Activated CD8-positive, alpha-beta T cell treated with anti-CD3 and anti-CD28 coated beads, Interleukin-2, amount 10 ng/mL, durations not matched to agents 7 days and 5 days (primary cell): ENCODE results near the gene TUBAL3. TPM values are rescaled to one million over a fixed set of nuclear protein-coding genes. Genes with fewer than 3 reads are reported as not detected.
"Not testable (repeated sequence)": the region's sequence is repeated elsewhere in the genome, so short reads cannot be mapped to it uniquely, and the experiment has no call there.

Experiments
- ATAC-seq: fragments of 150-1000 bp; cut with Tn5 transposase; one replicate; pipeline ENCODE4 v1.10.0; 2021; ENCODE audit warnings: moderate library complexity
- CTCF ChIA-PET: fragments of 350-600 bp; sonication (Branson Sonifier 250); formaldehyde crosslinking; loops from one replicate; lab custom pipeline; 2021; ENCODE audit warnings: antibody characterized with exemption; lab: Charles Lee
- POLR2A ChIA-PET: fragments of 350-600 bp; sonication (Branson Sonifier 250); formaldehyde crosslinking; loops from one replicate; lab custom pipeline; 2021; ENCODE audit warnings: antibody characterized with exemption; lab: Charles Lee
- DNase-seq: peaks from one replicate; pipeline ENCODE4 v3.0.0-alpha.2; 2020
- H3K27ac Mint-ChIP-seq: one replicate; pipeline ENCODE4 v1.8.0; 2021; ENCODE audit warnings: mild to moderate bottlenecking, mixed read lengths
- H3K27me3 Mint-ChIP-seq: one replicate; pipeline ENCODE4 v1.8.0; 2021; ENCODE audit warnings: low read depth, mixed read lengths
- H3K36me3 Mint-ChIP-seq: one replicate; pipeline ENCODE4 v1.8.0; 2021; ENCODE audit warnings: low read depth, mixed read lengths
- H3K4me1 Mint-ChIP-seq: one replicate; pipeline ENCODE4 v1.8.0; 2021; ENCODE audit warnings: low read depth, mixed read lengths
- H3K4me3 Mint-ChIP-seq: one replicate; pipeline ENCODE4 v1.8.0; 2021; ENCODE audit warnings: mild to moderate bottlenecking, mixed read lengths
- H3K9me3 Mint-ChIP-seq: one replicate; pipeline ENCODE4 v1.8.0; 2022; ENCODE audit warnings: mixed read lengths; ENCODE audit not compliant: insufficient read depth
- total RNA-seq, 2 experiments: library from RNA; stranded (reverse); gene quantifications; one replicate each; pipeline ENCODE4 v1.2.3, GENCODE V29; 2021

The TUBAL3 gene
- total RNA-seq, 2 experiments from 2014 or later = not detected

- ChIA-PET POLR2A (no interaction called here), CTCF (interaction anchor here (0.7 kb wide), 1 partner anchor 547 kb away, joined by 4 read pairs; no protein-coding TSS in a partner anchor)
- H3K4me3 Mint-ChIP-seq = no peak overlapping the region
- no peak for ATAC-seq
- peaks cover 18% of the 10 kb centered on the region for H3K27me3 Mint-ChIP-seq
- no peak for DNase-seq
- H3K36me3 Mint-ChIP-seq = no peaks in the 10 kb centered on the region
- peaks cover 9% of the 10 kb centered on the region for H3K9me3 Mint-ChIP-seq
- H3K27ac Mint-ChIP-seq = no peak overlapping the region
- H3K4me1 Mint-ChIP-seq = no peaks in the 10 kb centered on the region
These were observed 7.9 kb downstream of the TUBAL3 start for GRCh38 chr10:5396556-5397300.

- Mint-ChIP-seq H3K4me1 (no peaks in the 10 kb centered on the region), H3K36me3 (peaks cover 6% of the 10 kb centered on the region), H3K9me3 (peaks cover 24% of the 10 kb centered on the region), H3K27me3 (peaks cover 15% of the 10 kb centered on the region), H3K27ac (no peak overlapping the region), H3K4me3 (no peak overlapping the region)
- DNase-seq (no peak), ATAC-seq (no peak)
- POLR2A ChIA-PET = no interaction called here
- CTCF ChIA-PET = interaction anchor here (1.9 kb wide), 1 partner anchor 228 kb away, joined by 4 read pairs; no protein-coding TSS in a partner anchor
These were observed 9.5 kb downstream of the TUBAL3 start for GRCh38 chr10:5395168-5395567.

- ATAC-seq = no peak
- Mint-ChIP-seq H3K4me3 (no peak overlapping the region), H3K9me3 (peaks cover 38% of the 10 kb centered on the region), H3K27me3 (peaks cover 9% of the 10 kb centered on the region), H3K36me3 (peaks cover 6% of the 10 kb centered on the region), H3K4me1 (no peaks in the 10 kb centered on the region), H3K27ac (no peak overlapping the region)
- no peak for DNase-seq
- ChIA-PET CTCF (interaction anchor here (1.9 kb wide), 1 partner anchor 230 kb away, joined by 4 read pairs; no protein-coding TSS in a partner anchor), POLR2A (no interaction called here)
These were observed 11.1 kb downstream of the TUBAL3 start for GRCh38 chr10:5393529-5393928.

- no peak for ATAC-seq
- H3K27me3 Mint-ChIP-seq = peaks cover 2% of the 10 kb centered on the region
- CTCF ChIA-PET = interaction anchor here (1.0 kb wide), 1 partner anchor 42 kb away, joined by 3 read pairs; no protein-coding TSS in a partner anchor
- no peak overlapping the region for H3K27ac Mint-ChIP-seq
- DNase-seq = no peak
- H3K9me3 Mint-ChIP-seq = peaks cover 38% of the 10 kb centered on the region
- H3K4me3 Mint-ChIP-seq = no peak overlapping the region
- H3K36me3 Mint-ChIP-seq = peaks cover 6% of the 10 kb centered on the region
- H3K4me1 Mint-ChIP-seq = no peaks in the 10 kb centered on the region
- POLR2A ChIA-PET = no interaction called here
These were observed 12.8 kb downstream of the TUBAL3 start for GRCh38 chr10:5391790-5392189.

GRCh38 chr10:5390607-5391205 is 13.9 kb downstream of the TUBAL3 start:
- H3K4me3 Mint-ChIP-seq = no peak overlapping the region
- ATAC-seq = no peak
- DNase-seq = no peak
- POLR2A ChIA-PET = no interaction called here
- CTCF ChIA-PET = interaction anchor here (0.8 to 1.4 kb wide), 2 partner anchors 23 to 540 kb away, joined by 3 to 4 read pairs; no protein-coding TSS in a partner anchor
- peaks cover 2% of the 10 kb centered on the region for H3K27me3 Mint-ChIP-seq
- H3K27ac Mint-ChIP-seq = no peak overlapping the region
- peaks cover 6% of the 10 kb centered on the region for H3K36me3 Mint-ChIP-seq
- no peaks in the 10 kb centered on the region for H3K4me1 Mint-ChIP-seq
- peaks cover 38% of the 10 kb centered on the region for H3K9me3 Mint-ChIP-seq

GRCh38 chr10:5387169-5387568 is 17.5 kb downstream of the TUBAL3 start:
- peaks cover 6% of the 10 kb centered on the region for H3K36me3 Mint-ChIP-seq
- peaks cover 3% of the 10 kb centered on the region for H3K27me3 Mint-ChIP-seq
- ChIA-PET POLR2A (no interaction called here), CTCF (interaction anchor here (0.9 to 1.9 kb wide), 2 partner anchors 236 to 537 kb away, joined by 3 to 5 read pairs; no protein-coding TSS in a partner anchor)
- H3K4me3 Mint-ChIP-seq = no peak overlapping the region
- no peak overlapping the region for H3K27ac Mint-ChIP-seq
- DNase-seq (no peak), ATAC-seq (no peak)
- peaks cover 34% of the 10 kb centered on the region for H3K9me3 Mint-ChIP-seq
- H3K4me1 Mint-ChIP-seq = no peaks in the 10 kb centered on the region

- POLR2A ChIA-PET = no interaction called here
- H3K4me3 Mint-ChIP-seq = no peak overlapping the region
- CTCF ChIA-PET = no interaction called here
- peaks cover 15% of the 10 kb centered on the region for H3K9me3 Mint-ChIP-seq
- H3K27ac Mint-ChIP-seq = no peak overlapping the region
- no peaks in the 10 kb centered on the region for H3K4me1 Mint-ChIP-seq
- no peak for ATAC-seq
- DNase-seq = no peak
- H3K27me3 Mint-ChIP-seq = peaks cover 3% of the 10 kb centered on the region
- H3K36me3 Mint-ChIP-seq = no peaks in the 10 kb centered on the region
These were observed 19.4 kb downstream of the TUBAL3 start for GRCh38 chr10:5385224-5385623.

GRCh38 chr10:5381187-5381586 is 23.4 kb downstream of the TUBAL3 start:
- Mint-ChIP-seq H3K4me3 (no peak overlapping the region), H3K27ac (no peak overlapping the region), H3K9me3 (no peaks in the 10 kb centered on the region), H3K27me3 (peaks cover 8% of the 10 kb centered on the region), H3K4me1 (peaks cover 5% of the 10 kb centered on the region), H3K36me3 (no peaks in the 10 kb centered on the region)
- DNase-seq = no peak
- POLR2A ChIA-PET = no interaction called here
- ATAC-seq = no peak
- CTCF ChIA-PET = no interaction called here

GRCh38 chr10:5380395-5380794 is 24.2 kb downstream of the TUBAL3 start:
- not testable (repeated sequence) for H3K27ac Mint-ChIP-seq, ATAC-seq, H3K9me3 Mint-ChIP-seq, DNase-seq, H3K27me3 Mint-ChIP-seq, H3K36me3 Mint-ChIP-seq, H3K4me3 Mint-ChIP-seq, H3K4me1 Mint-ChIP-seq
- ChIA-PET POLR2A (interaction anchor here (0.6 kb wide), 1 partner anchor 98 kb away, joined by 3 read pairs; no protein-coding TSS in a partner anchor), CTCF (interaction anchor here (2.1 kb wide), 2 partner anchors 97 to 531 kb away, joined by 8 to 17 read pairs; no protein-coding TSS in a partner anchor)

- CTCF ChIA-PET = interaction anchor here (2.1 kb wide), 2 partner anchors 96 to 530 kb away, joined by 8 to 17 read pairs; no protein-coding TSS in a partner anchor
- DNase-seq, H3K4me3 Mint-ChIP-seq, H3K9me3 Mint-ChIP-seq, H3K27me3 Mint-ChIP-seq, H3K27ac Mint-ChIP-seq, POLR2A ChIA-PET, H3K4me1 Mint-ChIP-seq, ATAC-seq, H3K36me3 Mint-ChIP-seq: not testable (repeated sequence)
These were observed 25.4 kb downstream of the TUBAL3 start for GRCh38 chr10:5379202-5379601.

GRCh38 chr10:5376450-5376849 is 28.2 kb downstream of the TUBAL3 start:
- DNase-seq (no peak), ATAC-seq (no peak)
- Mint-ChIP-seq H3K27ac (no peak overlapping the region), H3K36me3 (no peaks in the 10 kb centered on the region), H3K4me3 (no peak overlapping the region), H3K4me1 (peaks cover 5% of the 10 kb centered on the region), H3K27me3 (peaks cover 5% of the 10 kb centered on the region), H3K9me3 (no peaks in the 10 kb centered on the region)
- ChIA-PET POLR2A (no interaction called here), CTCF (interaction anchor here (2.0 kb wide), 1 partner anchor 527 kb away, joined by 7 read pairs; no protein-coding TSS in a partner anchor)
